WTC11 (cell line): ENCODE measurements around the gene OBSL1.

ENCODE experiments used
- TF ChIP-seq, protein P1 (sequence below): sonication (generic); formaldehyde crosslinking; conservative IDR thresholded peaks from 2 replicates; pipeline ENCODE4 v1.8.1; 2023; ENCODE audit warnings: mild to moderate bottlenecking, low read depth, missing genetic modification reagents, moderate library complexity
- TF ChIP-seq, protein P2 (sequence below): fragments of 200-600 bp; IDR thresholded peaks from 2 replicates; pipeline ENCODE4 v1.8.0; 2022; ENCODE audit warnings: antibody characterized with exemption

DNA sequence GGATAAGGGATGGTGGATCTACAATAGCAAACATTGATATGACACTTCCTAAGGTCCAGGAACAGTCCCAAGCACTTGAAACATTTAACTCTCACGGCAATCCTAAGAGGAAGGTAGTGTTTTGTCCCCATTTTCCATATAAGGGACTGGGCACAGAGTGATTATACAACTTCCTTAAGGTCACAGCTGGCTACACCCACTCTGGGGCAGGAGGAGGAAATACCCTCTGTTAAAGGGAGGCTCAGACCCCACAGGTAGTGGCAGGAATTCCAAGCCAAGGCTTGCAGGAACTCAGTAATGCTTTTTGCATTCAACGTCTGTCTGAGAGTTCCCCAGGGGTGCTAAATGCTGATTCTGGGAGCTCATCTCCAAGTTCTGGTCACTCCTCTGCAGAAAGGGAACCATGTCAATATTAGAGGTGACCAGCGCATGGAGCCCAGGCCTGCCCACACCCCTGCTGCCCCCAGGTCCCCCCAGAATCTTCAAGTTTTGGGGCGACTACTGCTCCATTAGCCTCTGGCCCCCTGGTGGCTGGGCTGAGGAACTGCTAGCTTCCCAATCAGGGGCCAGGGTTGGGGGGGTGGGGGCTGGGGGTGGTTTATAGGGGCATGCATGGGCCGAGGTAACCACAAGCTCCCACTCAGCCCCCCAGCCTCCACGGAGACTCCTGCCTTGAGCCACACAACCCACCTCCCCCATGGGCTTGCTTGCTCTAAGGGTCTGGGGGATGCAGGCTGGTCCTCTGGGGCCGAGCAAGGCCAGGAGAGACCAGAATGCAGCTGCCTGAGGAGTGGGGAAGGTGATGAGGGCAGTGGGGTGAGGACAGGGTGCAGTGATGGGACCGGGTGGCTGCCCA lies 11.1 kb downstream of the OBSL1 start:
- TF ChIP-seq, protein P1, sequence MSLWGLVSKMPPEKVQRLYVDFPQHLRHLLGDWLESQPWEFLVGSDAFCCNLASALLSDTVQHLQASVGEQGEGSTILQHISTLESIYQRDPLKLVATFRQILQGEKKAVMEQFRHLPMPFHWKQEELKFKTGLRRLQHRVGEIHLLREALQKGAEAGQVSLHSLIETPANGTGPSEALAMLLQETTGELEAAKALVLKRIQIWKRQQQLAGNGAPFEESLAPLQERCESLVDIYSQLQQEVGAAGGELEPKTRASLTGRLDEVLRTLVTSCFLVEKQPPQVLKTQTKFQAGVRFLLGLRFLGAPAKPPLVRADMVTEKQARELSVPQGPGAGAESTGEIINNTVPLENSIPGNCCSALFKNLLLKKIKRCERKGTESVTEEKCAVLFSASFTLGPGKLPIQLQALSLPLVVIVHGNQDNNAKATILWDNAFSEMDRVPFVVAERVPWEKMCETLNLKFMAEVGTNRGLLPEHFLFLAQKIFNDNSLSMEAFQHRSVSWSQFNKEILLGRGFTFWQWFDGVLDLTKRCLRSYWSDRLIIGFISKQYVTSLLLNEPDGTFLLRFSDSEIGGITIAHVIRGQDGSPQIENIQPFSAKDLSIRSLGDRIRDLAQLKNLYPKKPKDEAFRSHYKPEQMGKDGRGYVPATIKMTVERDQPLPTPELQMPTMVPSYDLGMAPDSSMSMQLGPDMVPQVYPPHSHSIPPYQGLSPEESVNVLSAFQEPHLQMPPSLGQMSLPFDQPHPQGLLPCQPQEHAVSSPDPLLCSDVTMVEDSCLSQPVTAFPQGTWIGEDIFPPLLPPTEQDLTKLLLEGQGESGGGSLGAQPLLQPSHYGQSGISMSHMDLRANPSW: no peak
- TF ChIP-seq, protein P2, sequence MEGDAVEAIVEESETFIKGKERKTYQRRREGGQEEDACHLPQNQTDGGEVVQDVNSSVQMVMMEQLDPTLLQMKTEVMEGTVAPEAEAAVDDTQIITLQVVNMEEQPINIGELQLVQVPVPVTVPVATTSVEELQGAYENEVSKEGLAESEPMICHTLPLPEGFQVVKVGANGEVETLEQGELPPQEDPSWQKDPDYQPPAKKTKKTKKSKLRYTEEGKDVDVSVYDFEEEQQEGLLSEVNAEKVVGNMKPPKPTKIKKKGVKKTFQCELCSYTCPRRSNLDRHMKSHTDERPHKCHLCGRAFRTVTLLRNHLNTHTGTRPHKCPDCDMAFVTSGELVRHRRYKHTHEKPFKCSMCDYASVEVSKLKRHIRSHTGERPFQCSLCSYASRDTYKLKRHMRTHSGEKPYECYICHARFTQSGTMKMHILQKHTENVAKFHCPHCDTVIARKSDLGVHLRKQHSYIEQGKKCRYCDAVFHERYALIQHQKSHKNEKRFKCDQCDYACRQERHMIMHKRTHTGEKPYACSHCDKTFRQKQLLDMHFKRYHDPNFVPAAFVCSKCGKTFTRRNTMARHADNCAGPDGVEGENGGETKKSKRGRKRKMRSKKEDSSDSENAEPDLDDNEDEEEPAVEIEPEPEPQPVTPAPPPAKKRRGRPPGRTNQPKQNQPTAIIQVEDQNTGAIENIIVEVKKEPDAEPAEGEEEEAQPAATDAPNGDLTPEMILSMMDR: peak; percentile 91
